GM23338 (cell line): ENCODE measurements around the gene MAD1L1.

ENCODE experiments used
- CREB1 ChIP-seq: fragments of 250-450 bp; sonication (Bioruptor Pico); IDR thresholded peaks from 2 replicates; pipeline ENCODE4 v1.5.0; 2020; ENCODE audit warnings: low read depth, mild to moderate bottlenecking, moderate library complexity
- CTCF ChIP-seq, 2 experiments: fragments of 200-600 bp in 1 of 2; sonication (generic) in 1 of 2; conservative IDR thresholded peaks; 2 replicates each; pipeline versions ENCODE4 v1.5.1 to v1.6.1; 2016 to 2017; ENCODE audit warnings: antibody characterized with exemption in 2 of 2, low read depth in 2 of 2, mild to moderate bottlenecking in 2 of 2, moderate library complexity in 1 of 2
- ETS1 ChIP-seq: IDR thresholded peaks from 2 replicates; pipeline ENCODE4 v1.6.1; 2016; ENCODE audit warnings: antibody characterized with exemption
- EZH2phosphoT487 ChIP-seq: fragments of 200-600 bp; sonication (generic); IDR thresholded peaks from one replicate; pipeline ENCODE4 v1.8.1; 2018; ENCODE audit warnings: antibody characterized with exemption; ENCODE audit not compliant: unreplicated experiment
- POLR2AphosphoS5 ChIP-seq: IDR thresholded peaks from 2 replicates; pipeline ENCODE4 v1.6.1; 2016; ENCODE audit warnings: antibody characterized with exemption, low read depth
- STAT1 ChIP-seq: IDR thresholded peaks from one replicate; pipeline ENCODE4 v1.6.1; 2016; ENCODE audit warnings: antibody characterized with exemption; ENCODE audit not compliant: unreplicated experiment

- TF ChIP-seq CTCF (conservative IDR thresholded peaks at IDR 0.05; ENCODE audit: low read depth in 2 of 2), result no peak
- no peak for TF ChIP-seq CREB1 (CRISPR knock-in tag)
- no peak for TF ChIP-seq EZH2phosphoT487
- TF ChIP-seq STAT1, result no peak
- no peak for TF ChIP-seq POLR2AphosphoS5
- no peak for TF ChIP-seq ETS1
Observed at GRCh38 chr7:1913466-1914282, 319.1 kb downstream of the MAD1L1 start.
